ENCODE measurements around the gene ISOC2. TPM values are rescaled to one million over a fixed set of nuclear protein-coding genes. Genes with fewer than 3 reads are reported as not detected.

The ISOC2 gene
- total and polyA plus RNA-seq, 3 experiments from 2014 or later = 32.0 to 38.8 (median 33.7) TPM

DNA sequence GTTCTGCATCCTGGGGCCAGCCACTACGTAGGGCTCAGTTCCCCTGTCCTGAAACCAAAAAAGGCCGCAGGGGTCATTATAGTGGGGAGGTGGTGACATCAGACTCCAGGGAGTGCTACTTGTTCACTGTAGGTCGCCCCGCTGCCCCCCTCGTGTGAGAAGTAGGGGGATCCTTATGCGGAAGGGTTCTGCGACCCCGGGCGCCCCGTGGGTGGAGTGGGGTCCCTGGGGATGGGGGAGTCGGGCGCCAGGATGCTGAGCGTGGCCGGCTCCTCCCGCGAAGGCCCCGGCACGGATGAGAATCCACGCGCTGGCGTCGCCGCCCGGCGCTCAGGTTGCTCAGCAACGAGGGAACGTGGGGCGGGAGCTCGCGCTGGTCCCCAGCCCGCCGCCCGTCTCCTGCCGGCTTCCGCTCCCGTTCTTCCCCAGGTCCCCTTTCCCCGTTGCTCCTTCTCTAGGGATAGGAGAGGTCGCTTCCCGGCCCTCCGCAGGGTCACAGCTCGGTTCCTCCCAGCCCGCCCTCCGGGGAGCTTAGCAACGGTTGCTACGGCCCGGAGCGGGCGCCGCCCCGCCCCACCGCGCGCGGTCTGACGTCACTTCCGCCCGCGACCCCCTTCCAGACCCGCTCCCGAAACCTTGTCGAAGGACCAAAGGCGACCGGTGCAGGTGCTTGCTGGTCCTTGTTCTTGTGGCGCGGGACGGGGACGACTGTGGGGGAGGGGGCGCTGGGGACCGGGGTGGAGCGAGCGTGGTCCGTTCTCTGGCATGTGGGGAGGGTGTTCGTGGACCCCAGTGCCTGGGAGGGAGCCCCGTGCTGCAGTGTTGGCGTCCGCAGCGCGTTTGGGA lies 23.4 kb upstream of the ISOC2 start, which contains the start of gene NAT14:
Gene NAT14, plus strand, starts transcription at position 596 of the 846 bp plus-strand sequence. CDS start 521 bp downstream, outside the sequence.
- Mint-ChIP-seq H3K4me1 (peaks cover 6 to 31% (median 11%) of the 10 kb centered on the region in 3 donors), H3K36me3 (peaks cover 0 to 13% (median 0%) of the 10 kb centered on the region in 3 donors), H3K27me3 (no peaks in the 10 kb centered on the region), H3K9me3 (no peaks in the 10 kb centered on the region), H3K27ac (peak within 1 kb of the TSS; percentile 77 to 98 (median 90)), H3K4me3 (peak within 1 kb of the TSS; percentile 73 to 88 (median 77))
- Histone ChIP-seq H3K36me3 (ENCODE audit: insufficient read depth, low read length) (no peaks in the 10 kb centered on the region), H3K27me3 (ENCODE audit: insufficient read depth, low read length, poor library complexity, severe bottlenecking) (no peaks in the 10 kb centered on the region), H3K9me3 (ENCODE audit: low read length) (no peaks in the 10 kb centered on the region), H3K4me1 (ENCODE audit: insufficient read depth, low read length) (peaks cover 10% of the 10 kb centered on the region), H3K4me3 (ENCODE audit: low read length) (peak within 1 kb of the TSS; percentile 64), H3K27ac (ENCODE audit: low read depth, low read length) (peak within 1 kb of the TSS; percentile 61)
- DNase-seq = peak; percentile 49 to 82 (median 70)
- CTCF ChIA-PET = interaction anchor here (0.8 to 6.4 kb wide), 4 partner anchors 9 to 343 kb away, joined by 3 to 34 read pairs (median 7); partner anchors contain the start of gene ZNF628
- POLR2A ChIA-PET = interaction anchor here (0.6 to 1.9 kb wide), 5 partner anchors 8 to 226 kb away, joined by 3 to 14 read pairs (median 6); partner anchors contain the start of genes ISOC2, PPP6R1, UBE2S and ZNF628

DNA sequence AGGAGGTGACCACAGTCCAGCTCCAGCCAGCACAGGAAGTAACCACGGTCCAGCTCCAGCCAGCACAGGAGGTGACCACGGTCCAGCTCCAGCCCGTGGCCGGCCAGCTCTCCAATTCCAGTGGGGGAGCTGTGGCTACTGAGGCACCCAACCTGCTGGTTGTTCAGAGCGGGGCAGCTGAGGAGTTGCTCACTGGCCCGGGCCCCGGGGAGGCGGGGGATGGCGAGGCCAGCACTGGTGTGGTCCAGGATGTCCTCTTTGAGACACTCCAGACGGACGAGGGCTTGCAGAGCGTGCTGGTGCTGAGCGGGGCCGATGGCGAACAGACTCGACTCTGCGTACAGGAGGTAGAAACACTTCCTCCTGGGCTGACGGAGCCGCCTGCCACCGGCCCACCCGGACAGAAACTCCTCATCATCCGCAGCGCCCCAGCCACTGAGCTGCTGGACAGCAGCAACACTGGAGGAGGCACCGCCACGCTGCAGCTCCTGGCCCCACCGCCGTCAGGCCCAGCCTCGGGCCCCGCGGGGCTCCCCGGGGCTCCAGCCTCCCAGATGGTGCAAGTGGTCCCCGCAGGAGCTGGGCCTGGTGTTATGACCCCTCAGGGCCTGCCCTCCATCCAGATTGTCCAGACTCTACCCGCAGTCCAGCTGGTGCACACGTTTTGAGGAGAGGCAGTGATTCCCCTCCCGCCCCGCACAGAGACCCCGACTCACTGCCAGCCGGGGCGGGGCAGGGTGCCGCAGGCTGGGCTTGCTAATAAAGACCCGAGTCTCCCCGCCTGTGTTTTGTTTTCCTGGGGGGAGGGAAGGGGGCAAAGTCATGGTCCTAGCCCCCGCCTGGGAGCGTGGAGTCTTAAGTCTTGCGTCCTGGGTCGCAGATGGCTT lies 22.5 kb upstream of the ISOC2 start:
- Mint-ChIP-seq H3K36me3 (peaks cover 0 to 16% (median 0%) of the 10 kb centered on the region in 3 donors), H3K27ac (peak overlapping the region in 3 of 8 donors; percentile 14 to 63 (median 37)), H3K4me1 (peaks cover 12 to 40% (median 12%) of the 10 kb centered on the region in 3 donors), H3K27me3 (no peaks in the 10 kb centered on the region), H3K4me3 (peak overlapping the region; percentile 3 to 88 (median 58)), H3K9me3 (no peaks in the 10 kb centered on the region)
- Histone ChIP-seq H3K27me3 (ENCODE audit: insufficient read depth, low read length, poor library complexity, severe bottlenecking) (no peaks in the 10 kb centered on the region), H3K4me3 (ENCODE audit: low read length) (peak overlapping the region; percentile 64), H3K9me3 (ENCODE audit: low read length) (no peaks in the 10 kb centered on the region), H3K27ac (ENCODE audit: low read depth, low read length) (no peak overlapping the region), H3K4me1 (ENCODE audit: insufficient read depth, low read length) (peaks cover 10% of the 10 kb centered on the region), H3K36me3 (ENCODE audit: insufficient read depth, low read length) (no peaks in the 10 kb centered on the region)
- ChIA-PET CTCF (interaction anchor here (0.8 to 6.4 kb wide), 4 partner anchors 8 to 343 kb away, joined by 3 to 34 read pairs (median 7); partner anchors contain the start of gene ZNF628), POLR2A (interaction anchor here (0.5 to 1.9 kb wide), 3 partner anchors 8 to 150 kb away, joined by 3 to 14 read pairs (median 6); partner anchors contain the start of genes UBE2S and ZNF628)
- DNase-seq = no peak

DNA sequence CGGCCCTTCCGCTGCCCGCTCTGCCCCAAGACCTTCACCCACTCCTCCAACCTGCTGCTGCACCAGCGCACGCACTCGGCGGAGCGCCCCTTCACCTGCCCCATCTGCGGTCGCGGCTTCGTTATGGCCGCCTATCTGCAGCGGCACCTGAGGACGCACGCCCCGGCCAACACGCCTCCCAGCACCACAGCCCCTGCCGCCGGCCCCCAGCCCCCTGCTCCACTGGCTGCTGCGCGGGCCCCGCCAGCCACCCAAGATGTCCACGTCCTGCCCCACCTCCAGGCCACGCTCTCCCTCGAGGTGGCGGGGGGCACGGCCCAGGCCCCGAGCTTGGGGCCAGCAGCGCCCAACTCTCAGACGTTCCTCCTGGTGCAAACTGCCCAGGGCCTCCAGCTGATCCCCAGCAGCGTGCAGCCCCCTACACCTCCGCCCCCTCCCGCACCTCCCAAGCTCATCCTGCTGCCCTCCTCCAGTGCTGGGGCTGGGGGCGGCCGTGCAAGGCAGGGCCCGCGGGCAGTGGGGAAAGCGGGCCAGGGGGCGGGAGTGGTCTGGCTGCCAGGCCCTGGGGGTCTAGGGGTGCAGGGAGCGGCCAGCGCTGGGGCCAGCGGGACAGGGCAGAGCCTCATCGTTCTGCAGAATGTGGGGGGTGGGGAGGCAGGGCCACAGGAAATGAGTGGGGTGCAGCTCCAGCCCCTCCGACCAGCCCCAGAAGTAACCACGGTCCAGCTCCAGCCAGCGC lies 21.7 kb upstream of the ISOC2 start:
- no peak overlapping the region for H3K4me3 ChIP-seq (ENCODE audit: low read length)
- H3K36me3 ChIP-seq (ENCODE audit: insufficient read depth, low read length) = no peaks in the 10 kb centered on the region
- peaks cover 12% of the 10 kb centered on the region for H3K4me1 ChIP-seq (ENCODE audit: insufficient read depth, low read length)
- DNase-seq = no peak
- H3K27me3 ChIP-seq (ENCODE audit: insufficient read depth, low read length, poor library complexity, severe bottlenecking) = no peaks in the 10 kb centered on the region
- Mint-ChIP-seq H3K27ac (no peak overlapping the region), H3K36me3 (peaks cover 0 to 18% (median 0%) of the 10 kb centered on the region in 3 donors), H3K4me1 (peaks cover 18 to 48% (median 21%) of the 10 kb centered on the region in 3 donors), H3K4me3 (peak overlapping the region in 1 of 7 donors; percentile 37), H3K27me3 (no peaks in the 10 kb centered on the region), H3K9me3 (no peaks in the 10 kb centered on the region)
- no peaks in the 10 kb centered on the region for H3K9me3 ChIP-seq (ENCODE audit: low read length)
- ChIA-PET POLR2A (interaction anchor here (0.5 kb wide), 1 partner anchor 151 kb away, joined by 3 read pairs; no protein-coding TSS in a partner anchor), CTCF (interaction anchor here (1.4 to 6.4 kb wide), 2 partner anchors 15 to 21 kb away, joined by 4 to 34 read pairs; no protein-coding TSS in a partner anchor)
- H3K27ac ChIP-seq (ENCODE audit: low read depth, low read length) = no peak overlapping the region

DNA sequence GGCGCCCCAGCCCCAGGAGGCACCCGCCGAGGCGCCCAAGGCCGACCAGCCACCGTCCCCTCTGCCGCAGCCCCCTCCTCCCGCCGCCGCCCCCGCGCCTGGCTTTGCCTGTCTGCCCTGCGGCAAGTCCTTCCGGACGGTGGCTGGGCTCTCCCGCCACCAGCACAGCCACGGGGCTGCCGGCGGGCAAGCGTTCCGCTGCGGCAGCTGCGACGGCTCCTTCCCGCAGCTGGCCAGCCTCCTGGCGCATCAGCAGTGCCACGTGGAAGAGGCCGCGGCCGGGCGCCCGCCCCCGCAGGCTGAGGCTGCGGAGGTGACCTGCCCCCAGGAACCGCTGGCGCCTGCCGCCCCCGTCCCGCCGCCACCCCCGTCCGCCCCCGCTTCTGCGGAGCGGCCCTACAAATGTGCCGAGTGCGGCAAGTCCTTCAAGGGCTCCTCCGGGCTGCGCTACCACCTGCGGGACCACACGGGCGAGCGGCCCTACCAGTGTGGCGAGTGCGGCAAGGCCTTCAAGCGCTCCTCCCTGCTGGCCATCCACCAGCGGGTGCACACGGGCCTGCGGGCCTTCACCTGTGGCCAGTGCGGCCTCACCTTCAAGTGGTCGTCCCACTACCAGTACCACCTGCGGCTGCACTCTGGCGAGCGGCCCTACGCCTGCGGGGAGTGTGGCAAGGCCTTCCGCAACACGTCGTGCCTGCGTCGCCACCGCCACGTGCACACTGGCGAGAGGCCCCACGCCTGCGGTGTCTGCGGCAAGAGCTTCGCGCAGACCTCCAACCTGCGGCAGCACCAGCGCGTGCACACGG lies 20.9 kb upstream of the ISOC2 start:
- Mint-ChIP-seq H3K9me3 (no peaks in the 10 kb centered on the region), H3K36me3 (peaks cover 0 to 18% (median 0%) of the 10 kb centered on the region in 3 donors), H3K4me1 (peaks cover 23 to 52% (median 26%) of the 10 kb centered on the region in 3 donors), H3K27ac (no peak overlapping the region), H3K27me3 (no peaks in the 10 kb centered on the region), H3K4me3 (no peak overlapping the region)
- Histone ChIP-seq H3K9me3 (ENCODE audit: low read length) (no peaks in the 10 kb centered on the region), H3K27me3 (ENCODE audit: insufficient read depth, low read length, poor library complexity, severe bottlenecking) (no peaks in the 10 kb centered on the region), H3K27ac (ENCODE audit: low read depth, low read length) (no peak overlapping the region), H3K36me3 (ENCODE audit: insufficient read depth, low read length) (no peaks in the 10 kb centered on the region), H3K4me3 (ENCODE audit: low read length) (no peak overlapping the region), H3K4me1 (ENCODE audit: insufficient read depth, low read length) (peaks cover 19% of the 10 kb centered on the region)
- ChIA-PET CTCF (interaction anchor here (1.4 to 6.4 kb wide), 2 partner anchors 15 to 22 kb away, joined by 4 to 34 read pairs; no protein-coding TSS in a partner anchor), POLR2A (no interaction called here)
- no peak for DNase-seq

DNA sequence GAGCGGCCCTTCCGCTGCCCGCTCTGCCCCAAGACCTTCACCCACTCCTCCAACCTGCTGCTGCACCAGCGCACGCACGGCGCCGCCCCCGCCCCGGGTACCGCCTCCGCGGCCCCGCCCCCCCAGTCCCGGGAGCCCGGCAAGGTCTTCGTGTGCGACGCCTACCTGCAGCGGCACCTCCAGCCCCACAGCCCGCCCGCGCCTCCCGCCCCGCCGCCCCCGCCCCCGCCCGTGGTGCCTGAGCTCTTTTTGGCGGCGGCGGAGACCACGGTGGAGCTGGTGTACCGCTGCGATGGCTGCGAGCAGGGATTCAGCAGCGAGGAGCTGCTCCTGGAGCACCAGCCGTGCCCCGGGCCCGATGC lies 20.3 kb upstream of the ISOC2 start:
- Mint-ChIP-seq H3K4me3 (no peak overlapping the region), H3K4me1 (peaks cover 26 to 52% (median 31%) of the 10 kb centered on the region in 3 donors), H3K9me3 (no peaks in the 10 kb centered on the region), H3K27me3 (no peaks in the 10 kb centered on the region), H3K36me3 (peaks cover 0 to 21% (median 0%) of the 10 kb centered on the region in 3 donors), H3K27ac (no peak overlapping the region)
- Histone ChIP-seq H3K27me3 (ENCODE audit: insufficient read depth, low read length, poor library complexity, severe bottlenecking) (no peaks in the 10 kb centered on the region), H3K36me3 (ENCODE audit: insufficient read depth, low read length) (no peaks in the 10 kb centered on the region), H3K27ac (ENCODE audit: low read depth, low read length) (no peak overlapping the region), H3K4me1 (ENCODE audit: insufficient read depth, low read length) (peaks cover 22% of the 10 kb centered on the region), H3K9me3 (ENCODE audit: low read length) (no peaks in the 10 kb centered on the region), H3K4me3 (ENCODE audit: low read length) (no peak overlapping the region)
- peak in 1 of 5 donors; percentile 32 for DNase-seq
- ChIA-PET POLR2A (no interaction called here), CTCF (no interaction called here)

DNA sequence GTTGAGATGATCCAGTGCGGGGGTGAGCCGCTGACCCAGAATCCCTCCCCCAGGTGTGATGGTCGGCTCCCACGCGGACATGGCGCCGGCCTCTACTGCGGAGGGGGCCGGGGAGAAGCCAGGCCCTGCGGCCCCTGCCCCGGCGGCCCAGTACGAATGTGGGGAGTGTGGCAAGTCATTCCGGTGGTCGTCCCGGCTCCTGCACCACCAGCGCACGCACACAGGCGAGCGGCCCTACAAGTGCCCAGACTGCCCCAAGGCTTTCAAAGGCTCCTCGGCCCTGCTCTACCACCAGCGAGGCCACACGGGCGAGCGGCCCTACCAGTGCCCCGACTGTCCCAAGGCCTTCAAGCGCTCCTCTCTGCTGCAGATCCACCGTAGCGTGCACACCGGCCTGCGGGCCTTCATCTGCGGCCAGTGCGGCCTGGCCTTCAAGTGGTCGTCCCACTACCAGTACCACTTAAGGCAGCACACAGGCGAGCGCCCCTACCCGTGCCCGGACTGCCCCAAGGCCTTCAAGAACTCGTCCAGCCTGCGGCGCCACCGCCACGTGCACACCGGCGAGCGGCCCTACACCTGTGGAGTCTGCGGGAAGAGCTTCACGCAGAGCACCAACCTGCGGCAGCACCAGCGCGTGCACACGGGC lies 19.8 kb upstream of the ISOC2 start:
- CTCF ChIA-PET = no interaction called here
- Histone ChIP-seq H3K27ac (ENCODE audit: low read depth, low read length) (no peak overlapping the region), H3K4me1 (ENCODE audit: insufficient read depth, low read length) (peaks cover 22% of the 10 kb centered on the region), H3K9me3 (ENCODE audit: low read length) (no peaks in the 10 kb centered on the region), H3K4me3 (ENCODE audit: low read length) (no peak overlapping the region), H3K27me3 (ENCODE audit: insufficient read depth, low read length, poor library complexity, severe bottlenecking) (no peaks in the 10 kb centered on the region), H3K36me3 (ENCODE audit: insufficient read depth, low read length) (no peaks in the 10 kb centered on the region)
- no peaks in the 10 kb centered on the region for H3K27me3 Mint-ChIP-seq
- no peaks in the 10 kb centered on the region for H3K9me3 Mint-ChIP-seq
- H3K27ac Mint-ChIP-seq = no peak overlapping the region
- peak in 1 of 5 donors; percentile 43 for DNase-seq
- peak overlapping the region in 1 of 7 donors; percentile 58 for H3K4me3 Mint-ChIP-seq
- H3K36me3 Mint-ChIP-seq = peaks cover 0 to 22% (median 0%) of the 10 kb centered on the region in 3 donors
- POLR2A ChIA-PET = no interaction called here
- peaks cover 26 to 54% (median 31%) of the 10 kb centered on the region in 3 donors for H3K4me1 Mint-ChIP-seq
